Panc1 (cell line): Measurements from ENCODE around the gene LAMC2. TPM values are rescaled to one million over a fixed set of nuclear protein-coding genes. Genes with fewer than 3 reads are reported as not detected.

Experiments
- ATAC-seq: fragments of 200-7000 bp; cut with Tn5 transposase; 2 replicates; pipeline ENCODE4 v1.9.1; 2020; ENCODE audit warnings: mild to moderate bottlenecking, moderate library complexity
- BruUV-seq: library from RNA; stranded (reverse); fragments of 400-500 nt; replicated peaks from 2 replicates; lab custom pipeline; 2021; lab: Mats Ljungman, UMichigan
- CTCF ChIA-PET: fragments of 300-600 bp; sonication (Branson Sonifier 250); formaldehyde crosslinking; loops from one replicate; lab custom pipeline; 2022; ENCODE audit warnings: antibody characterized with exemption; lab: Charles Lee
- POLR2A ChIA-PET: fragments of 300-600 bp; sonication (Branson Sonifier 250); formaldehyde crosslinking; loops from one replicate; lab custom pipeline; 2022; ENCODE audit warnings: antibody characterized with exemption; lab: Charles Lee
- DNase-seq: peaks from one replicate; pipeline ENCODE4 v3.0.0-alpha.2; 2010; ENCODE audit warnings: low read depth, low spot score
- H3K27ac ChIP-seq: 2 replicates; pipeline ENCODE4 v1.5.1; 2011; ENCODE audit warnings: mild to moderate bottlenecking, low read length, inconsistent platforms
- H3K27me3 ChIP-seq: fragments of 200-500 bp; sonication (Bioruptor generic); 2 replicates; pipeline ENCODE4 v1.6.0; 2014; ENCODE audit warnings: low read length, inconsistent platforms; ENCODE audit not compliant: control insufficient read depth, insufficient read depth
- H3K36me3 ChIP-seq: fragments of 200-500 bp; sonication (Bioruptor generic); 2 replicates; pipeline ENCODE4 v1.5.1; 2014; ENCODE audit warnings: inconsistent platforms, mild to moderate bottlenecking, low read length, moderate library complexity; ENCODE audit not compliant: control insufficient read depth, insufficient read depth
- H3K4me1 ChIP-seq: 2 replicates; pipeline ENCODE4 v1.5.1; 2011; ENCODE audit warnings: inconsistent platforms, mild to moderate bottlenecking, low read length, moderate library complexity; ENCODE audit not compliant: control insufficient read depth, insufficient read depth
- H3K4me3 ChIP-seq, 2 experiments: 2 replicates each; pipeline ENCODE4 v1.5.1; 2011 to 2012; ENCODE audit warnings: low read depth in 2 of 2, low read length in 2 of 2, mild to moderate bottlenecking in 2 of 2, inconsistent platforms in 1 of 2, moderate library complexity in 1 of 2
- H3K9me3 ChIP-seq: fragments of 200-500 bp; sonication (Bioruptor generic); 2 replicates; pipeline ENCODE4 v1.5.1; 2014; ENCODE audit warnings: low read depth, mild to moderate bottlenecking, inconsistent platforms, low read length, moderate library complexity; ENCODE audit not compliant: control insufficient read depth, insufficient read depth
- POLR2AphosphoS5 ChIP-seq: IDR thresholded peaks from 2 replicates; pipeline ENCODE4 v1.6.1; 2012; ENCODE audit warnings: mild to moderate bottlenecking, low read depth, low read length, moderate library complexity
- SIN3A ChIP-seq: IDR thresholded peaks from 2 replicates; pipeline ENCODE4 v1.6.1; 2012; ENCODE audit warnings: low read depth, mild to moderate bottlenecking, low read length, moderate library complexity, borderline replicate concordance; ENCODE audit not compliant: insufficient read depth
- TCF7L2 ChIP-seq: IDR thresholded peaks from 2 replicates; pipeline ENCODE4 v1.6.1; 2011; ENCODE audit warnings: mild to moderate bottlenecking, low read depth, low read length, inconsistent platforms
- in situ Hi-C: cut with HindIII; loops from 2 replicates; pipeline ENCODE4 v1.10.0; 2016; ENCODE audit warnings: low sequenced_read_pairs, low pct_unique_long_range_greater_than_20kb
- intact Hi-C: fragments of 100-400 bp; cut with micrococcal nuclease; formaldehyde crosslinking; loops from one replicate; pipeline ENCODE4 v1.10.0; 2022; ENCODE audit not compliant: unreplicated experiment
- total RNA-seq: library from RNA; stranded (reverse); gene quantifications from one replicate; pipeline ENCODE4 v1.2.1, GENCODE V29; 2021; ENCODE audit not compliant: unreplicated experiment
- TF ChIP-seq, protein P1 (sequence below), 2 experiments: IDR thresholded peaks; 2 replicates each; pipeline ENCODE4 v1.6.1; 2011 to 2012; ENCODE audit warnings: low read depth in 2 of 2, control low read depth in 1 of 2, low read length in 1 of 2, mild to moderate bottlenecking in 1 of 2, moderate library complexity in 1 of 2; ENCODE audit not compliant: insufficient read depth in 1 of 2
- TF ChIP-seq, protein P2 (sequence below): fragments of 450-650 bp; IDR thresholded peaks from 2 replicates; pipeline ENCODE4 v1.5.1; 2017; ENCODE audit warnings: mild to moderate bottlenecking

Gene LAMC2
- total RNA-seq, 1 experiment from 2014 or later: 8.3 TPM

DNA sequence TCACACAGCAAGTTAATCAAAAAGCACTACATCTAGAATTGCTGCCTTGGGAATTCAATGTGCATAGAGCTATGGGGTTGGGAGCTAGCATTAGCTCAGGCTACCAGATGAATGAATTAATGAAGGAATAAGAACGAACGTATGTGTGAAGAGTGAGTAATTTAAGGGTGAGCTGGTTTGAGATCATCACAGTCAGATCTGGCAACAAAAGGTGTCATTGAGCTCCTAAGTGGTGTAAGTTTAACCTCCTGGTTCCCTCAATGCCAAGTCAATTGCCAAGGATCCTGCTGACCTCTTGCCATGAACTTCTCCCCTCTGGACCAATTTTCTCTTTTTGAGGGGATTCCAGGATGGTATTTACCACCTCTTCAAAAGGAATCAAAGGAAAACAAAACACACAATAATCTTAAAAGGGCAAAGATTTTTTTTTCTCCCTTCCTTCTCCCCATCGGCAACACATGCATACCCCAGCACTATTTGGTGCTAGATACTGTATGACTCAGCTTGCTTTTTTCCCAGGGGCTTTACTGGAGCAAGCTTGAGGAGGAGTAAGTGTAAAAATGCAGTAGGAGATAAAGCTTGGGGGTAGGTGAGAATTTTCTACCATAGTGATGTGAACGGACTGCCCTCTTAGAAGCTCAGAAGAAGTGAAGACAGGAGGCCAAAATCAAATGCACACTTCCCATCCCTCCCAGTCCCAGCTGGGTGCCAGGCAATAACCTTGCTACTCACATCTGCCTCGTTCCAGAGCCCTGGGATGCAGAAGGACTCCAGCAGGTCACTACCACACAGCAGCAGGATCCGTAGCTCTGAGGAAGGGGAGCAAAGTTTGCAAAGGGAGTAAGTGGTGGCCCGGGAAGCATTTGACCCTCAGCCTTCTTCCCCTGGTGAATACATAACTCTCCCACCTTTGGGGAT, 92.0 kb downstream of the LAMC2 start:
- in situ Hi-C loops (no loop called here), intact Hi-C loops (no loop called here)
- TF ChIP-seq, protein P1, sequence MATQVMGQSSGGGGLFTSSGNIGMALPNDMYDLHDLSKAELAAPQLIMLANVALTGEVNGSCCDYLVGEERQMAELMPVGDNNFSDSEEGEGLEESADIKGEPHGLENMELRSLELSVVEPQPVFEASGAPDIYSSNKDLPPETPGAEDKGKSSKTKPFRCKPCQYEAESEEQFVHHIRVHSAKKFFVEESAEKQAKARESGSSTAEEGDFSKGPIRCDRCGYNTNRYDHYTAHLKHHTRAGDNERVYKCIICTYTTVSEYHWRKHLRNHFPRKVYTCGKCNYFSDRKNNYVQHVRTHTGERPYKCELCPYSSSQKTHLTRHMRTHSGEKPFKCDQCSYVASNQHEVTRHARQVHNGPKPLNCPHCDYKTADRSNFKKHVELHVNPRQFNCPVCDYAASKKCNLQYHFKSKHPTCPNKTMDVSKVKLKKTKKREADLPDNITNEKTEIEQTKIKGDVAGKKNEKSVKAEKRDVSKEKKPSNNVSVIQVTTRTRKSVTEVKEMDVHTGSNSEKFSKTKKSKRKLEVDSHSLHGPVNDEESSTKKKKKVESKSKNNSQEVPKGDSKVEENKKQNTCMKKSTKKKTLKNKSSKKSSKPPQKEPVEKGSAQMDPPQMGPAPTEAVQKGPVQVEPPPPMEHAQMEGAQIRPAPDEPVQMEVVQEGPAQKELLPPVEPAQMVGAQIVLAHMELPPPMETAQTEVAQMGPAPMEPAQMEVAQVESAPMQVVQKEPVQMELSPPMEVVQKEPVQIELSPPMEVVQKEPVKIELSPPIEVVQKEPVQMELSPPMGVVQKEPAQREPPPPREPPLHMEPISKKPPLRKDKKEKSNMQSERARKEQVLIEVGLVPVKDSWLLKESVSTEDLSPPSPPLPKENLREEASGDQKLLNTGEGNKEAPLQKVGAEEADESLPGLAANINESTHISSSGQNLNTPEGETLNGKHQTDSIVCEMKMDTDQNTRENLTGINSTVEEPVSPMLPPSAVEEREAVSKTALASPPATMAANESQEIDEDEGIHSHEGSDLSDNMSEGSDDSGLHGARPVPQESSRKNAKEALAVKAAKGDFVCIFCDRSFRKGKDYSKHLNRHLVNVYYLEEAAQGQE (IDR thresholded peaks at IDR 0.05; ENCODE audit: insufficient read depth in 1 of 2, low read depth in 2 of 2, low read length in 1 of 2): no peak
- no peak for TF ChIP-seq TCF7L2
- no peak for TF ChIP-seq POLR2AphosphoS5
- TF ChIP-seq, protein P2, sequence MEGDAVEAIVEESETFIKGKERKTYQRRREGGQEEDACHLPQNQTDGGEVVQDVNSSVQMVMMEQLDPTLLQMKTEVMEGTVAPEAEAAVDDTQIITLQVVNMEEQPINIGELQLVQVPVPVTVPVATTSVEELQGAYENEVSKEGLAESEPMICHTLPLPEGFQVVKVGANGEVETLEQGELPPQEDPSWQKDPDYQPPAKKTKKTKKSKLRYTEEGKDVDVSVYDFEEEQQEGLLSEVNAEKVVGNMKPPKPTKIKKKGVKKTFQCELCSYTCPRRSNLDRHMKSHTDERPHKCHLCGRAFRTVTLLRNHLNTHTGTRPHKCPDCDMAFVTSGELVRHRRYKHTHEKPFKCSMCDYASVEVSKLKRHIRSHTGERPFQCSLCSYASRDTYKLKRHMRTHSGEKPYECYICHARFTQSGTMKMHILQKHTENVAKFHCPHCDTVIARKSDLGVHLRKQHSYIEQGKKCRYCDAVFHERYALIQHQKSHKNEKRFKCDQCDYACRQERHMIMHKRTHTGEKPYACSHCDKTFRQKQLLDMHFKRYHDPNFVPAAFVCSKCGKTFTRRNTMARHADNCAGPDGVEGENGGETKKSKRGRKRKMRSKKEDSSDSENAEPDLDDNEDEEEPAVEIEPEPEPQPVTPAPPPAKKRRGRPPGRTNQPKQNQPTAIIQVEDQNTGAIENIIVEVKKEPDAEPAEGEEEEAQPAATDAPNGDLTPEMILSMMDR: no peak
- TF ChIP-seq SIN3A: no peak
- ChIA-PET POLR2A (interaction anchor here (0.5 kb wide), 1 partner anchor 1132 kb away, joined by 3 read pairs; no protein-coding TSS in a partner anchor), CTCF (interaction anchor here (0.6 to 0.9 kb wide), 3 partner anchors 29 to 291 kb away, joined by 3 to 6 read pairs (median 3); no protein-coding TSS in a partner anchor)
- H3K9me3 ChIP-seq: no peaks in the 10 kb centered on the region
- DNase-seq: no peak
- H3K27me3 ChIP-seq: no peaks in the 10 kb centered on the region
- no peak overlapping the region for H3K27ac ChIP-seq
- no TSS peak for BruUV-seq
- H3K4me3 ChIP-seq: no peak overlapping the region
- H3K36me3 ChIP-seq: no peaks in the 10 kb centered on the region
- H3K4me1 ChIP-seq: no peaks in the 10 kb centered on the region; the same call in 1 of the 2 replicates
- no peak for ATAC-seq

DNA sequence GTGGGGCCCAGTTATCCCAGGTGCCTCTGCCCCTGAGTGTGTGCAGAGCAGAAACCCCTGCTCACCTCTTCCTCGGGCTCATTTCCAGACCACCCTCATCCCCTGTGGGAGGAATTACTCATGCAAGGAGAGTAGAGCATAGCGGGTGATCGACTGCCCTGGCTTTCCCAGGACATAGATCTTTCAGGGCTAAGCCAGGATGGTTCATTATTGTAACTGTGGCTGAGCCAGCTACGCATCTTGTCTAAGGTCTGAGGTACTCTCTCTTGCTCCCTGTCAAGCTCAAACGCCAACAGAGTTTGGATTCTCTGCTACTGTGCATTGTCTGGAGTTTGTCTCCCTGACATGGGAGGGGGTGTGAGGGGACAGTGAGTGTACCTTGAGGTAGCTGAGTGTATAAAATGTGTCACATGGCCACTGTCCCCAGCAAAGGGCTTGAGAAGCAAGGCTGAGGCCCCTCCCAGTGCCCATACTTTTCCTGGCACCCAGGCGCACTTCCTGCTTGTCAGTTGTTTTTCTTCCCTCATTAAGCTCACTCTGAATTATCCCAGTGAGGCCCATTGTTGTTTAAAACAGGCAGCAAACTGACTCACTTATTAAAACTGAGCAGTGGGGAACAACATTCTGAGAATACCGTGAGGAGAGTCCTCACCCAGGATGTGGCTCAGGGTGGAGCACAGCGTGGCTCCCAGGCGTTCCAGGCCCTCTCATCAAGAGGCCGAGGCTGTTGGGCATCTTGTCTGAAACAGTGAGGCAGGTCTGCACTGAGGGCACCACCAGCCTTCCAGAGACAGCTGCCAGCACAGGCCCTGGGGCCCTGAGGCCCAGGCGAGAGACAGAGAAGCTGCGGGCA, 92.9 kb downstream of the LAMC2 start:
- H3K27ac ChIP-seq: peak overlapping the region; percentile 34
- POLR2A ChIA-PET: no interaction called here

More for the DNA sequence above, 92.9 kb downstream of the LAMC2 start:
- H3K9me3 ChIP-seq: no peaks in the 10 kb centered on the region
- DNase-seq: no peak
- in situ Hi-C loops: no loop called here
- TF ChIP-seq, protein P1 (IDR thresholded peaks at IDR 0.05; ENCODE audit: insufficient read depth in 1 of 2, low read depth in 2 of 2, low read length in 1 of 2): no peak
- TF ChIP-seq SIN3A (no peak), POLR2AphosphoS5 (no peak), TCF7L2 (no peak)
- TF ChIP-seq, protein P2: no peak
- H3K27me3 ChIP-seq: no peaks in the 10 kb centered on the region
- peak; percentile 19; the same call in 1 of the 2 replicates for ATAC-seq
- H3K4me1 ChIP-seq: no peaks in the 10 kb centered on the region; the same call in 1 of the 2 replicates
- H3K4me3 ChIP-seq: no peak overlapping the region
- no TSS peak for BruUV-seq
- no peaks in the 10 kb centered on the region for H3K36me3 ChIP-seq
- intact Hi-C loops: no loop called here
- CTCF ChIA-PET: no interaction called here
